NCI-H446 (cell line): ENCODE data around the gene MAB21L4.

Experiments used
- DNase-seq, 2 experiments: peaks; one replicate each; lab custom pipeline; 2025; lab: John Stamatoyannopoulos, UW

Gene MAB21L4

DNA sequence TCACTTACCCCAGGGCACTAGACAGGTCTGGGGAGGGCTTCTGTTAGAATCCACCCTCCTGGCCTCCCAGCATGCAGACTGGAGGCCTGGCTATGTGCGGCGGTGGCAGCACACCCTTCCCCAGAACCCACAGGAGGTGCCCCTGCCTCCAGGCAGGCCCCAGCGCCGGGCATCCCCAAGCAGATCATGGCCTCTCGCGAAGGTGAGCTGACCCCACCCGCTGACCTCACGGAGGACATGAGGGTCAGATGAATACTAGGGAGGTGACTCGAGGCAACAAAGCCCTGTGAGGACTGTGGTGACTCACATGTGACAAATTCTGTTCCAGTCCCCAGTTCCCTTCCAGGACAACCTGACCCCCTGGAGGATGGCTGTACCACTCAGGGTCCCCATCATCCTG lies 1.9 kb downstream of the MAB21L4 start:
- no peak for DNase-seq

DNA sequence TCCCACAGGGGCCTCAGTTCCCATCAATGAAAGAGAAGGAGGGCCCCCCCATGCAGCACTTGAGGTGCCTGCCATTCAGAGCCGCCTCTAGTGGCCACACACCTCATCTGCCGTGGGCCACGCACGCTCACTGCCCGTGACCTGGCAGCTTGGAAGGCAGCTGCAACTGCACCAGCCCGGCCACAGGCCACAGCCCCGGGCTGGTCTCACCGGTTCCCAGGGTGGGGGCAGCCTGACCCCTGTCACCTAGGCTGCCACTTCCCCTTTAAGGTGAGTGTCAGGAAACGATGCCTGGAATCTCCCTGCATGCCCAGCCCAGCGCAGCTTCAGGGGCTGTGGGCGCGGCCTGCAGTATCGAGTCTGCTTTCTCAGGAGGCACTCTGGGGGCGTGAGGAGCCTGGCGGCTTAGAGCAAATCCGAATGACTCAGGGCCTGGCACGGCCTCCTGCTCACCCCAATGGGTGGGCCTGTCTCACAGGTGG lies 2.6 kb downstream of the MAB21L4 start:
- no peak for DNase-seq

DNA sequence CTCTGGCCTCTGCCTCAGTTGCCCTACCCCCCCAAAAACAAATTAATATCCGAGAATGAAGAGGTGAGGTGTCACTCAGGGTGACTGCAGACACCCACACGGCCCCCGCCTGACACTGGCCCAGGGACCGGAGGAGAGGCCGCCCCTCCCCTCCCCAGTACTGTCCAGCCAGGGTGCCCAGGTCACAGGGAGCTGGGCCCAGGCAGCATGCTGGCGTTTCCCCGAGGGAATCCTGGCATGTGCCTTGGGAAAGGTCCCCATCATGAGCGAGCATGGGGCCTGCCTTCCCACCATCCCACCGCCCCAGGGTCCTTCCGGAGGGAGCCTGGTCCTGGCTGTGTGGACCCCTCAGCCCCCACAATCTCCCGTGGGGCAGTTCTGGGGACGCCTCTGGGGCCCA lies 3.0 kb downstream of the MAB21L4 start:
- no peak for DNase-seq

DNA sequence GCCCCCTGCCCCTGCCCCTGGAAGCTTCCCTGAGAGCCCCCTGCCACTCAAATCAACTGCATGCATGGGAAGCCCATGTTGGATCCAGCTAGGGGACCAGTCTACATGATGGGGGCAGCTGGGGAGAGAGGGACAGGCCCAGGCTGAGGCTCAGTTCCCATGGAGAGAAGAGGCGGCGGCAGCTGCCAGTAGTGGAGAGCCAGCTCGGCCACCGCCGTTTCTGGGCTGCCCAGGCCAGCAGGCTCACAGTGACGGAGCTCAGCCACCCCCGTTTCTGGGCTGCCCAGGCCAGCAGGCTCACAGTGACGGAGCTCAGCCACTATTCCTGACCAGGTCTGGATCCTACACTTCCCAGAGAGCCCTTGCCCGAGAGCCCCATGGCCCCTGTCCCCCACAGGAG lies 3.6 kb downstream of the MAB21L4 start:
- no peak for DNase-seq

GRCh38 chr2:240891492-240892340 lies 4.2 kb downstream of the MAB21L4 start:
- DNase-seq = no peak

DNA sequence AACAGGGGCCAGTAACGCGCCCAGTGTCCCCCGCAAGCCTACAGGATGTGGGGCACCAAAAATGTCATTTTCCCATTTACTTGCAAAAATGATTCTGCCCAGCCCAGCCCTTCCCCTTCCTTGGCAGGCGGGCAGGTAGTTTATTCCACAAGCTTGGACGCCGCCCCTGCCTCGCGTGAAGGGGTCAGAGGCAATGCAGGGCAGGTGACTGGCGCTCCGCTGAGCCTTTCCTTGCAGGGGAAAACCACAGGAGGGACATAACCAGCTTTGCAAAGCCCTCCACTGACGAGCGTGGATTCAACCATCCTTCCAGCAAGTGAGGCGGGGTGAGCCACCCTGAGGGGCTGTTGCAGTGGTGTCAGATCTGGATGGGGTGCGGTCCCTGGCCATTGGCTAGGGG lies 5.3 kb downstream of the MAB21L4 start:
- DNase-seq = no peak

GRCh38 chr2:240889601-240890560 lies 6.1 kb downstream of the MAB21L4 start:
- DNase-seq = no peak

DNA sequence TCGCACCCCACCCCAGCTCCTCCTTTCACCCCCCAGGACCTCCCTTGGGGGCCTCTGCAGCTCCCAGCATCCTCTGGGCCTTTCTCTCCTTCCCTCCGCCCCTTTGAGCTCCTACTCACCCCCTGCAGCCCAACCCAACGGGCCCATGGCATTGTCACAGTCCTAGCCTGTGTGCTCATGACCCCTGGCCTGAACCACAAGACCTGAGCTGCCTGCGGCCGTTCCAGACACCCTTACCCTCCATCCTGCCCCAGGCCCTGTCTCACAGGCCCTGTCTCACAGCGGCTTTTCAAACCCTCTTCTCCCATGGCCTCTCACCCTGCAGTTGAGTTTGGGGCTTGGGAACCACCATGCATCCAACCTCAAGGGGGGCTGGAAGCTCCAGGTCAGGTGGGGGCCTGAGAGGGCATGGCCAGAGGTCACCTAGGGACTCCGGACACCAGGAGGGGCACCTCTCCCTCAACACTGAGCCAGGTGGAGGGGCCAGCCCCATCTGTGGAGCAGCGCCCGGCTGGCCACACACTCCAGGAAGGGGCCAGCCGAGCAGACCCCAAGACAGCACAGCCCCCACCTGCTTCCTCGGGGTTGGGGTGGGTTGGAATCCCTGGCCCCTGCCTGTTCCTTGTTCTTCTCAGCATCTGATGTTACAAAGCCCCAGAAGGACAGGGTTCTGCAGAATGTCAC lies 6.9 kb downstream of the MAB21L4 start:
- no peak for DNase-seq

- no peak for DNase-seq
Measured at GRCh38 chr2:240888130-240888889, 7.6 kb downstream of the MAB21L4 start.

DNA sequence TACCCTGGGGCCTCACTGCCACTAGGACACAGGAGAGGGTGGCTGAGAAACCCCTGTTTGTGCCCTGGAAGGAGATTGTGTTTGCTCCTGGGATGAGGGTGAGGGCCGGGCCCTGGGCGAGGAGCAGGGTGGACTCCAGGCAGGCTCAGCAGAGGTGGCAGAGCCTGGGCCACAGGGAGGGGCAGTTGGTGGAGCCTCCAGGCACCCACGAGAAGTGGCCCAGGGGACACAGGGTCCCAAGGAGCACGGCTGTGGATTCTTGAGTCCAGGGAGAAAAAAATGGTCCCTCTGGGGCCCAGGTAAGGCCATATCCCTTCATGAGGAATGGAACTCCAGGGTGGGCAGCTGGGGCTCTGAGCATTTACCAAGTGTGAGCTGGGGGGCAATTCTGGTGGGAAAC lies 8.3 kb downstream of the MAB21L4 start:
- no peak for DNase-seq

DNA sequence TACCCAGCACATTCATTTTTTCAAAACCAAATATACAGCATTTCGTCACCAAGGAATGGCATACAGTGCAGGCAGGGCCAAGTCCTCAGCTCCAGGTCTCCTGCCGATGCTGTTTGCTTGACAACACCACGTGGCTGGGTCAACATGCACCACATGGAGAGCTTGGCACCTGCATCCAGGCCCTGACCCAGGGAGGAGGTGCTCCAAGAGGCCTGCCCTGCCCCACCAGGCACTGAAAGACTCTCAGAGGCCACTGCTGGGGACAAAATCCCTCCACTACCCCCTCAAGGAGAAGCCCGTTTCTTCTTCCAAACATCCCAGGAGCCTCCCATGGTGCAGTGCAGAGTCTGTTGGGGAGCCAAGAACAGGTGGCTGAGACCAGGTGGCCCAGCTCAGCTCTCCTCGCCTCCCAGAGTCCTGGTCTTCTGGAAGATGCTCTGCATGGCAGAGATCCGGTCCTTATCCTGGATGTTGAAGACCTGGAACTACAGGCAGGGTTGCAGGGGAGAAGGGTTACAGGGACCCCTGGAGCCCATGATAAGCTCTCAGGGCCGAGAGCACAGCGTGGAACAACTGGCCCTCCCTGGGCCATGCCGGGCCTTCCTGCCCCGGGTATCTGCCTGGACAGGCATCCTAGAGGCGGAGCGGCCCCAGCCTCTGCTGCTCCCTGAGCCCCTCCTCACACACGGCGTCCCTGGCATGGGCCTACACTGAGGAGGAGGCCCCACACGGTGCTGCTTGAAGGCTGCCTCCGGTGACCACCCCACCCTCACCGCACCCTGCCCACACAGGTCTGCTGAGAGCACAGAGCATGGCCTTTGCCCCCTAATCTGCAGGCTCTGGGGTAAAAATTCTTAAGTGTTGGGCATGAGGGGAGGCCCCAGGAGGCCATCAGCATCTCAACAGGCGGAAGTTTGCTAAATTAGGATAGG lies 9.0 kb downstream of the MAB21L4 start:
- DNase-seq = no peak

GRCh38 chr2:240886023-240886565 lies 9.9 kb downstream of the MAB21L4 start:
- DNase-seq = no peak

GRCh38 chr2:240885566-240885965 lies 10.4 kb downstream of the MAB21L4 start:
- DNase-seq = no peak

- no peak for DNase-seq
Measured at GRCh38 chr2:240884745-240885144, 11.2 kb downstream of the MAB21L4 start.

GRCh38 chr2:240884221-240884620 lies 11.7 kb downstream of the MAB21L4 start:
- no peak for DNase-seq

- DNase-seq = no peak
Measured at GRCh38 chr2:240881913-240882312, 14.0 kb downstream of the MAB21L4 start.

- DNase-seq = no peak
Measured at GRCh38 chr2:240879105-240879504, 16.9 kb downstream of the MAB21L4 start.

GRCh38 chr2:240878341-240878936 lies 17.5 kb downstream of the MAB21L4 start:
- DNase-seq = no peak

DNA sequence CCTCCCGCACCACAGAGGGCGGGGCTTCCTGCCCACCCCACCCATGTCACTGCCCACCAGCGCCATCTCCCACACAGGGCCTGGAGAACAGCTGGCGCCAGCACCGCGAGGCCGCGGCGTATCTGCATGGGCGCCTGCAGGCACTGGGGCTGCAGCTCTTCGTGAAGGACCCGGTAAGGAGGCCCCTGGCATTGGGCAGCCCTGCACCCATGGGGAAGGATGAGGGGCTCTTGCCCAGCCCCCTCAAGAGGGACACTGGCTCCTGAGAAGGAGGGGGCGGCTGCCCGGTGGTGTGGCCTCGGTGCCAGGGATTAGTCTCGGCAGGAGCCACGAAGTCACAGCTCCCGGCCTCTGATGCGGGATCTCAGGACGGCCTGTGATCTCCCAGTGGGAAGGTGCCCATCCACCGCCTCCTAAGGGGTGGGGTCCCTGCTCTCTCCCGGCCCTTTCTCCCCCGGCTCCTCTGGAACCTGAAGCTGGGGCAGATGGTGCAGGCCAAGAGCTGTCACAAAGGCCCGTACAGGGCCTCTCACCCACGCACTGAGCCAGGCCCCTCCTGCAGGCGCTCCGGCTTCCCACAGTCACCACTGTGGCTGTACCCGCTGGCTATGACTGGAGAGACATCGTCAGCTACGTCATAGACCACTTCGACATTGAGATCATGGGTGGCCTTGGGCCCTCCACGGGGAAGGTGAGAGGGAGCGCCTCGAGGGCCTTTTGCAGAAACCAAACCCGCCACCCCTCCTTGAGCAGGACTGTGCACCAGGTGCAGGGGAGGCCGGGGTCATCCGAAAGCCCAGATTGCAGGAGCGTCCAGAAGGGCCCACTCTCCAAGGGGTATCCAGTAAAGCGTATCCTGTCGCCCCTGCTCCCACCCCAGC lies 18.3 kb downstream of the MAB21L4 start:
- no peak for DNase-seq
